Keratinocyte (primary cell): ENCODE measurements around the gene LDLRAD4. TPM values are rescaled to one million over a fixed set of nuclear protein-coding genes. Genes with fewer than 3 reads are reported as not detected.

Source experiments
- DNase-seq: peaks from one replicate; pipeline ENCODE4 v3.0.0-alpha.2; 2011; ENCODE audit warnings: low read depth, missing footprints, low spot score
- FAIRE-seq: peaks from 2 replicates; lab custom pipeline; 2011; peaks lifted over from hg19 to GRCh38; lab: Jason Lieb, UNC
- H2AFZ ChIP-seq: 2 replicates; pipeline ENCODE4 v1.6.0; 2012; ENCODE audit warnings: low read length, control low read depth, inconsistent platforms; ENCODE audit not compliant: control insufficient read depth
- H3K27ac ChIP-seq: 2 replicates; pipeline ENCODE4 v1.5.1; 2011; ENCODE audit warnings: low read length; ENCODE audit not compliant: control insufficient read depth, insufficient read depth
- H3K27me3 ChIP-seq: 3 replicates; pipeline ENCODE4 v1.6.0; 2011; ENCODE audit warnings: low read length; ENCODE audit not compliant: control insufficient read depth, insufficient read depth; ENCODE audit errors: extremely low read depth
- H3K36me3 ChIP-seq, 2 experiments: 2 replicates in 1 of 2; 3 replicates in 1 of 2; pipeline ENCODE4 v1.5.1; 2011; ENCODE audit warnings: low read length in 2 of 2, mild to moderate bottlenecking in 1 of 2; ENCODE audit not compliant: control insufficient read depth in 2 of 2, insufficient read depth in 2 of 2; ENCODE audit errors: extremely low read depth in 1 of 2
- H3K4me1 ChIP-seq: 3 replicates; pipeline ENCODE4 v1.5.1; 2011; ENCODE audit warnings: low read length; ENCODE audit not compliant: control insufficient read depth, insufficient read depth; ENCODE audit errors: extremely low read depth
- H3K4me2 ChIP-seq: 3 replicates; pipeline ENCODE4 v1.6.0; 2011; ENCODE audit warnings: low read depth, low read length; ENCODE audit not compliant: control insufficient read depth, insufficient read depth; ENCODE audit errors: extremely low read depth
- H3K4me3 ChIP-seq, 3 experiments: fragments of 200-600 bp in 1 of 3; sonication (generic) in 1 of 3; 2 replicates in 2 of 3; 3 replicates in 1 of 3; pipeline ENCODE4 v1.5.1; 2011 to 2016; ENCODE audit warnings: low read length in 3 of 3, mild to moderate bottlenecking in 3 of 3, control low read depth in 2 of 3, inconsistent platforms in 1 of 3, low read depth in 1 of 3, mixed read lengths in 1 of 3, mixed run types in 1 of 3, moderate library complexity in 1 of 3; ENCODE audit not compliant: control insufficient read depth in 2 of 3, insufficient read depth in 2 of 3; ENCODE audit errors: extremely low read depth in 1 of 3
- H3K79me2 ChIP-seq: 2 replicates; pipeline ENCODE4 v1.6.0; 2012; ENCODE audit warnings: low read length; ENCODE audit not compliant: control insufficient read depth, insufficient read depth
- H3K9ac ChIP-seq: 3 replicates; pipeline ENCODE4 v1.6.0; 2011; ENCODE audit warnings: low read length; ENCODE audit not compliant: control insufficient read depth, insufficient read depth; ENCODE audit errors: extremely low read depth
- H3K9me1 ChIP-seq: 3 replicates; pipeline ENCODE4 v1.6.0; 2011; ENCODE audit warnings: low read length; ENCODE audit not compliant: control insufficient read depth, insufficient read depth; ENCODE audit errors: extremely low read depth
- H3K9me3 ChIP-seq: 2 replicates; pipeline ENCODE4 v1.5.1; 2012; ENCODE audit warnings: low read depth, low read length; ENCODE audit not compliant: control insufficient read depth
- H4K20me1 ChIP-seq: 3 replicates; pipeline ENCODE4 v1.6.0; 2011; ENCODE audit warnings: low read length; ENCODE audit not compliant: control insufficient read depth, insufficient read depth; ENCODE audit errors: extremely low read depth
- CTCF ChIP-seq, 3 experiments: IDR thresholded peaks in 1 of 3; conservative IDR thresholded peaks in 1 of 3; optimal IDR thresholded peaks in 1 of 3; 2 replicates in 2 of 3; 3 replicates in 1 of 3; pipeline versions ENCODE3 to v1.5.1; 2011; ENCODE audit warnings: low read length in 3 of 3, mild to moderate bottlenecking in 3 of 3, moderate library complexity in 2 of 3, control low read depth in 1 of 3, inconsistent platforms in 1 of 3; ENCODE audit not compliant: insufficient read depth in 2 of 3; ENCODE audit errors: extremely low read depth in 1 of 3
- EZH2 ChIP-seq: IDR thresholded peaks from one replicate; pipeline ENCODE4 v1.6.1; 2012; ENCODE audit warnings: inconsistent platforms, mild to moderate bottlenecking, low read length, moderate library complexity
- dilution Hi-C: fragments of 300-500 bp; cut with MboI; formaldehyde crosslinking; loops from one replicate; pipeline ENCODE4 v1.7.0; 2020; ENCODE audit warnings: low sequenced_read_pairs; ENCODE audit not compliant: extremely low pct_ligation_motif_present
- polyA plus RNA-seq, 5 experiments: library from polyadenylated mRNA; depleted of rRNA in 3 of 5; stranded (reverse) in 3 of 5; stranded (forward) in 1 of 5; unstranded in 1 of 5; fragments of >200 nt; gene quantifications; 1 replicate in 1 of 5; 2 replicates in 3 of 5; 3 replicates in 1 of 5; pipeline versions ENCODE4 v1.2.1 to v1.2.3, GENCODE V29; 2011 to 2012; ENCODE audit warnings: missing spikeins in 2 of 5, low read depth in 1 of 5, low replicate concordance in 1 of 5

Gene LDLRAD4
- polyA plus RNA-seq, 1 donor (not counting 4 experiments of a cell fraction or from before 2014, with no cell fraction given) = not detected

- FAIRE-seq = no peak
- Histone ChIP-seq H3K9me3 (no peaks in the 10 kb centered on the region), H3K9me1 (no peaks in the 10 kb centered on the region), H4K20me1 (no peaks in the 10 kb centered on the region), H3K79me2 (no peaks in the 10 kb centered on the region), H3K9ac (no peak overlapping the region), H3K4me2 (no peak overlapping the region), H3K36me3 (no peaks in the 10 kb centered on the region), H3K4me1 (no peaks in the 10 kb centered on the region), H3K27ac (no peak overlapping the region), H3K27me3 (no peaks in the 10 kb centered on the region), H2AFZ (no peak overlapping the region), H3K4me3 (no peak overlapping the region)
- dilution Hi-C loops = no loop called here
- DNase-seq = no peak
- TF ChIP-seq EZH2 = no peak
- no peak for TF ChIP-seq CTCF (optimal IDR thresholded peaks at IDR 0.05 in 1 of 3, IDR thresholded peaks at IDR 0.05 in 1 of 3, conservative IDR thresholded peaks at IDR 0.05 in 1 of 3; ENCODE audit: extremely low read depth in 1 of 3, insufficient read depth in 2 of 3, low read length in 3 of 3)
Measured at GRCh38 chr18:13435586-13436333, 217.2 kb downstream of the LDLRAD4 start.

- FAIRE-seq (no peak), DNase-seq (no peak)
- no peak overlapping the region for H2AFZ ChIP-seq
- H3K4me1 ChIP-seq = no peaks in the 10 kb centered on the region
- no peaks in the 10 kb centered on the region for H3K36me3 ChIP-seq
- no peaks in the 10 kb centered on the region for H3K27me3 ChIP-seq
- no peak overlapping the region for H3K9ac ChIP-seq
- H3K79me2 ChIP-seq = no peaks in the 10 kb centered on the region
- no peaks in the 10 kb centered on the region for H3K9me3 ChIP-seq
- no peaks in the 10 kb centered on the region for H3K9me1 ChIP-seq
- H3K4me2 ChIP-seq = no peak overlapping the region
- H3K27ac ChIP-seq = no peak overlapping the region
- TF ChIP-seq CTCF (optimal IDR thresholded peaks at IDR 0.05 in 1 of 3, IDR thresholded peaks at IDR 0.05 in 1 of 3, conservative IDR thresholded peaks at IDR 0.05 in 1 of 3; ENCODE audit: extremely low read depth in 1 of 3, insufficient read depth in 2 of 3, low read length in 3 of 3) (no peak), EZH2 (no peak)
- no peaks in the 10 kb centered on the region for H4K20me1 ChIP-seq
- H3K4me3 ChIP-seq = no peak overlapping the region
- dilution Hi-C loops = no loop called here
Measured at GRCh38 chr18:13436576-13436975, 218.0 kb downstream of the LDLRAD4 start.
